GM23338 (cell line): ENCODE data around the gene MAP2K2. TPM values are rescaled to one million over a fixed set of nuclear protein-coding genes. Genes with fewer than 3 reads are reported as not detected.

Source experiments
- ATAC-seq: fragments of 200-7000 bp; cut with Tn5 transposase; 3 replicates; pipeline ENCODE4 v1.9.1; 2020
- DNase-seq: peaks from one replicate; pipeline ENCODE4 v3.0.0-alpha.2; 2015; ENCODE audit warnings: low spot score
- H2AFZ ChIP-seq: fragments of 200-600 bp; sonication (generic); 2 replicates; pipeline ENCODE4 v1.8.0; 2016; ENCODE audit warnings: antibody characterized with exemption, mild to moderate bottlenecking, moderate library complexity
- H3F3A ChIP-seq: fragments of 200-600 bp; sonication (generic); replicated peaks from 2 replicates; pipeline ENCODE4 v1.8.0; 2017; ENCODE audit warnings: antibody characterized with exemption, mixed run types, low read depth
- H3K27ac ChIP-seq: fragments of 200-600 bp; sonication (generic); 2 replicates; pipeline ENCODE4 v1.6.1; 2016; ENCODE audit warnings: low read depth
- H3K27me3 ChIP-seq: fragments of 200-600 bp; sonication (generic); 2 replicates; pipeline ENCODE4 v1.8.0; 2016; ENCODE audit warnings: mild to moderate bottlenecking, mixed run types, moderate library complexity; ENCODE audit not compliant: insufficient read depth
- H3K36me3 ChIP-seq: fragments of 200-600 bp; sonication (generic); 2 replicates; pipeline ENCODE4 v1.8.0; 2016; ENCODE audit warnings: mild to moderate bottlenecking; ENCODE audit not compliant: insufficient read depth
- H3K4me1 ChIP-seq: fragments of 200-600 bp; sonication (generic); 2 replicates; pipeline ENCODE4 v1.8.0; 2016; ENCODE audit warnings: mild to moderate bottlenecking, moderate library complexity; ENCODE audit not compliant: insufficient read depth
- H3K4me2 ChIP-seq: fragments of 200-600 bp; sonication (generic); 2 replicates; pipeline ENCODE4 v1.7.1; 2017; ENCODE audit warnings: mixed run types
- H3K4me3 ChIP-seq: fragments of 200-600 bp; sonication (generic); 2 replicates; pipeline ENCODE4 v1.6.1; 2016; ENCODE audit warnings: mixed run types
- H3K79me2 ChIP-seq: fragments of 200-600 bp; sonication (generic); replicated peaks from 2 replicates; pipeline ENCODE4 v1.8.0; 2017; ENCODE audit warnings: mild to moderate bottlenecking; ENCODE audit not compliant: insufficient read depth
- H3K9me2 ChIP-seq: fragments of 200-600 bp; sonication (generic); 2 replicates; pipeline ENCODE4 v1.8.0; 2017; ENCODE audit not compliant: insufficient read depth
- H4K20me1 ChIP-seq: fragments of 200-600 bp; sonication (generic); replicated peaks from 2 replicates; pipeline ENCODE4 v1.8.0; 2017; ENCODE audit warnings: mild to moderate bottlenecking; ENCODE audit not compliant: insufficient read depth
- H3K27ac Mint-ChIP-seq: 2 replicates; pipeline ENCODE4 v1.8.0; 2020; ENCODE audit warnings: inconsistent platforms, mild to moderate bottlenecking, moderate library complexity, mixed read lengths
- H3K27me3 Mint-ChIP-seq: 3 replicates; pipeline ENCODE4 v1.8.0; 2022; ENCODE audit warnings: low read depth, mild to moderate bottlenecking, moderate library complexity, mixed read lengths, inconsistent platforms; ENCODE audit not compliant: insufficient read depth, poor library complexity
- H3K36me3 Mint-ChIP-seq: 3 replicates; pipeline ENCODE4 v1.8.0; 2021; ENCODE audit warnings: low read depth, mild to moderate bottlenecking, inconsistent platforms, moderate library complexity, mixed read lengths
- H3K4me1 Mint-ChIP-seq: 3 replicates; pipeline ENCODE4 v1.8.0; 2020; ENCODE audit warnings: mild to moderate bottlenecking, inconsistent platforms, mixed read lengths
- H3K4me3 Mint-ChIP-seq: 3 replicates; pipeline ENCODE4 v1.8.0; 2021; ENCODE audit warnings: moderate library complexity, mild to moderate bottlenecking, inconsistent platforms, mixed read lengths
- H3K9me3 Mint-ChIP-seq: 3 replicates; pipeline ENCODE4 v1.8.0; 2020; ENCODE audit warnings: moderate library complexity, mild to moderate bottlenecking, inconsistent platforms, mixed read lengths
- CTCF ChIP-seq, 2 experiments: fragments of 200-600 bp in 1 of 2; sonication (generic) in 1 of 2; conservative IDR thresholded peaks; 2 replicates each; pipeline versions ENCODE4 v1.5.1 to v1.6.1; 2016 to 2017; ENCODE audit warnings: antibody characterized with exemption in 2 of 2, low read depth in 2 of 2, mild to moderate bottlenecking in 2 of 2, moderate library complexity in 1 of 2
- REST ChIP-seq: IDR thresholded peaks from one replicate; pipeline ENCODE4 v1.6.1; 2018; ENCODE audit warnings: antibody characterized with exemption; ENCODE audit not compliant: unreplicated experiment
- ZNF462 ChIP-seq: fragments of 250-450 bp; sonication (Bioruptor Pico); IDR thresholded peaks from 2 replicates; pipeline ENCODE4 v1.5.0; 2020; ENCODE audit warnings: mild to moderate bottlenecking, moderate library complexity
- polyA plus RNA-seq: library from polyadenylated mRNA; unstranded; fragments of >200 nt; fragmentation: Nextera tagmentation; extraction: Ambion mirVana; gene quantifications from 2 replicates; pipeline ENCODE4 v1.2.1, GENCODE V29; 2016
- total RNA-seq: library from RNA; depleted of rRNA; stranded (reverse); fragments of >200 nt; shearing (Covaris generic); gene quantifications from 2 replicates; pipeline ENCODE4 v1.2.3, GENCODE V29; 2014

The MAP2K2 gene
- total and polyA plus RNA-seq, 2 experiments from 2014 or later = 99.7 to 151 TPM

DNA sequence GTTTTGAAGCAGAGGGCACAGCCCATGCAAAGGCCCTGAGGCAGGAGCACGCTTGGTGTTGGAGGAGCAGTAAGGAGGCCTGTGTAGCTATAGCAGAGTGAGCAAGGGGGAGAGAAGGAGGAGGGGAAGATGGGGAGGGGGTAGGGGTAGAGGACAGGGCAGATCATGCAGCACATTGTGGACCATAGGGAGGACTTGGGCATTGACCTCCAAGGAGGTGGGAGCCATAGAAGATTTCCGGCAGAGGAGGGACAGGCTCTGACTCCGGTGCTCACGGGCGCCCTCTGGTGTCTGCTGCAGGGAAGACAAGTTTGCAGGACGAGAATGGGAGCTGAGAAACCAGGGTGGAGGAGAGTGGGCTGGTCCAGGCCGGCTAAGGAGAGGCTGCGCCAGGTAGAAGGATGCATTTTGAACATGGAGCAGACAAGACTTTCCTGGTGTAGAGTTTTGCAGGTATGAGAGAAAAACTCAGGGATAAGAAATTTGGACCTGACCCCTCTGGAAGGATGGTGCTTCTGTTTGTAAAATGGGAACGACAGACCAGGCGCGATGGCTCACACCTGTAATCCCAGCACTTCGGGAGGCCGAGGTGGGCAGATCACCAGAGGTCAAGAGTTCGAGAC lies 15.8 kb upstream of the MAP2K2 start:
- DNase-seq = peak; percentile 83
- Histone ChIP-seq H3K4me1 (no peaks in the 10 kb centered on the region), H3K79me2 (no peaks in the 10 kb centered on the region), H3K4me2 (0 out of 2 replicates have a peak overlapping the region, but pooled peaks have one; percentile 21), H4K20me1 (no peaks in the 10 kb centered on the region), H3K27me3 (no peaks in the 10 kb centered on the region), H3F3A (no peaks in the 10 kb centered on the region), H2AFZ (no peak overlapping the region), H3K4me3 (no peak overlapping the region), H3K9me2 (no peaks in the 10 kb centered on the region), H3K36me3 (no peaks in the 10 kb centered on the region), H3K27ac (no peak overlapping the region)
- TF ChIP-seq ZNF462 (CRISPR knock-in tag) (no peak), CTCF (conservative IDR thresholded peaks at IDR 0.05; ENCODE audit: low read depth in 2 of 2) (peak; percentile 84 to 90)
- Mint-ChIP-seq H3K27me3 (peaks cover 11% of the 10 kb centered on the region), H3K4me1 (peaks cover 3% of the 10 kb centered on the region; the same call in 1 of the 3 replicates), H3K36me3 (no peaks in the 10 kb centered on the region), H3K9me3 (no peaks in the 10 kb centered on the region; the same call in 2 of the 3 replicates), H3K27ac (no peak overlapping the region), H3K4me3 (no peak overlapping the region)
- peak; percentile 91 for ATAC-seq

DNA sequence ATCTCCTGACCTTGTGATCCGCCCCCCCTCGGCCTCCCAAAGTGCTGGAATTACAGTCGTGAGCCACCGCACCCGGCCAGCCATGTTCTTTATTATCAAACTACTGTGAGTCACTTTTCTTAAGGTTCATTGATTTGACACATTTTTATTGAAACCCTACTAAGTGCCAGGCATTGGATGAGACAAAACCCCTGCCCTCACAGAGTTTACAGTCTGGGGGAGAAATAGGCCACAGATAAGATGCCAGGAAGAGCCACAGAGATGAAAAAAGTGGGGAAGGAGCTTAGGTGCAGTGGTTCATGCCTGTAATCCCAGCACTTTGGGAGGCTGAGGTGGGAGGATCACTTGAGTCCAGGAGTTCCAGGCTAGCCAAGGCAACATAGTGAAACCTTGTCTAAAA lies 14.5 kb upstream of the MAP2K2 start:
- H3K4me1 Mint-ChIP-seq = peaks cover 3% of the 10 kb centered on the region; the same call in 1 of the 3 replicates
- H3K36me3 Mint-ChIP-seq = no peaks in the 10 kb centered on the region
- no peaks in the 10 kb centered on the region for H3K27me3 ChIP-seq
- H3K4me3 ChIP-seq = no peak overlapping the region
- no peaks in the 10 kb centered on the region for H3K9me2 ChIP-seq
- peaks cover 9% of the 10 kb centered on the region for H3K27me3 Mint-ChIP-seq
- no peaks in the 10 kb centered on the region for H3K79me2 ChIP-seq
- no peaks in the 10 kb centered on the region for H4K20me1 ChIP-seq
- H3K36me3 ChIP-seq = no peaks in the 10 kb centered on the region
- no peak for DNase-seq
- ATAC-seq = no peak
- no peak overlapping the region for H3K27ac ChIP-seq
- no peak overlapping the region for H3K4me2 ChIP-seq
- H3K4me3 Mint-ChIP-seq = no peak overlapping the region
- no peaks in the 10 kb centered on the region; the same call in 2 of the 3 replicates for H3K9me3 Mint-ChIP-seq
- no peak overlapping the region for H3K27ac Mint-ChIP-seq
- no peaks in the 10 kb centered on the region for H3F3A ChIP-seq
- H3K4me1 ChIP-seq = no peaks in the 10 kb centered on the region
- H2AFZ ChIP-seq = no peak overlapping the region
- TF ChIP-seq REST = no peak
